ENCODE results near the gene ODF2L.

ODF2L gene, protein sequence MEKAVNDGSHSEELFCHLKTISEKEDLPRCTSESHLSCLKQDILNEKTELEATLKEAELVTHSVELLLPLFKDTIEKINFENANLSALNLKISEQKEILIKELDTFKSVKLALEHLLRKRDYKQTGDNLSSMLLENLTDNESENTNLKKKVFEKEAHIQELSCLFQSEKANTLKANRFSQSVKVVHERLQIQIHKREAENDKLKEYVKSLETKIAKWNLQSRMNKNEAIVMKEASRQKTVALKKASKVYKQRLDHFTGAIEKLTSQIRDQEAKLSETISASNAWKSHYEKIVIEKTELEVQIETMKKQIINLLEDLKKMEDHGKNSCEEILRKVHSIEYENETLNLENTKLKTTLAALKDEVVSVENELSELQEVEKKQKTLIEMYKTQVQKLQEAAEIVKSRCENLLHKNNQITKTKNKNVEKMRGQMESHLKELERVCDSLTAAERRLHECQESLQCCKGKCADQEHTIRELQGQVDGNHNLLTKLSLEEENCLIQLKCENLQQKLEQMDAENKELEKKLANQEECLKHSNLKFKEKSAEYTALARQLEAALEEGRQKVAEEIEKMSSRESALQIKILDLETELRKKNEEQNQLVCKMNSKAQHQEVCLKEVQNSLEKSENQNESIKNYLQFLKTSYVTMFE

DNA sequence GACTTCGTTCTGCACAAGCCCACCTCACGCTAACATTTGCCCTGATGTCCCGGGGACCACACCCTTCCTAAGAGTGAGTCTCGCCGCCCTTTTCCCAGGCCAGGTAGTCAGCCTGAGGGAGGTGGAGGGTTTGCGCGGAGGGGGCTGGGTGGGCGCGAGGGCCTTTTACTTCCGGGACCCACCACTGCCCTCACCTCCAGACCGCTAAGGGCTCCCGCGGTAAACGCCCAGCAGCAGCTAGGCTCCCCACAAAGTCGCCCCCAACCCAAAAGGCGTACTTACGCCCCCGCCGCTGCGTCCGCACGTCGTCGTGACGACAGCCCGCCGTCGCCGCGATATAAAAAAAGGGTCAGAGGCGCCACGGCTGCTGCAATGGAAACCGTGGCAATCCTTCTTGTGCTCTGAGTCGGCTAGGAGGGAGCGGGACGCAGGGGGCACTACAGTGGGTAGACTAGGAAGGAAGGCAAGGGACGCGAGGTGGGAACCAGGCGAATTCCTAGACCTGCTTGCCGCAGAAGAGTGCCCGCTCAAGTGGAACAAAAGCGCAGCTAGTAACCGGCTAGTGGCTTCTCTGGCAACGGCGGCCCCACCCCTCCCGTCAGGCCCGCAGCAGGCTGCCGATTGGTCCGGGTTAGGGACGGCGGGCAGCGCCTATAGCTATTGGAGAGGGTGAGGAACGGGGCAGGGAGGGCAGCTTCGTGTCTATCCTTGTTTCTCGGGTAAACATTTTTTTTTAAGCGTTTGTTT, at the start of gene ODF2L:
TSS of gene ODF2L (minus strand) at position 573 of the 747 bp plus-strand sequence. CDS start 9,296 bp downstream, outside the sequence.
- DNase-seq: peak; percentile 83 to 85

DNA sequence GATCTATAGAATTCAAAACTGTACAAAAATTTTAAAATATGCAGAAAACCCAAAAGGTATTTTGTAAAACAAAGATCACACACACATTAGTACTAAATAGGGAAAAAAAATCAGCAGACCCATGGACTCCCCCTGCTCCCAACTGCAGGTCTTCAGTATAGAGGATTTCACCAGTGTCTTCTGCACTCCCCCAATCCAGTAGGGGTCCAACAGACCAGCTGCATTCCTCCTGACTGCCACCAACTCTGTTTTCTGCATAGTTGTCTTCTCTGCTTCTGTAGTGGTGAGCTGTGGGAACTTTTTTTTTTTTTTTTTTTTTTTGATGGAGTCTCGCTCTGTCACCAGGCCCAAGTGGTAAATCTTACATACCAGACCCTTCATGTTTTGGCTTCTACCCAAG, 49.8 kb upstream of the ODF2L start:
- DNase-seq: no peak

DNA sequence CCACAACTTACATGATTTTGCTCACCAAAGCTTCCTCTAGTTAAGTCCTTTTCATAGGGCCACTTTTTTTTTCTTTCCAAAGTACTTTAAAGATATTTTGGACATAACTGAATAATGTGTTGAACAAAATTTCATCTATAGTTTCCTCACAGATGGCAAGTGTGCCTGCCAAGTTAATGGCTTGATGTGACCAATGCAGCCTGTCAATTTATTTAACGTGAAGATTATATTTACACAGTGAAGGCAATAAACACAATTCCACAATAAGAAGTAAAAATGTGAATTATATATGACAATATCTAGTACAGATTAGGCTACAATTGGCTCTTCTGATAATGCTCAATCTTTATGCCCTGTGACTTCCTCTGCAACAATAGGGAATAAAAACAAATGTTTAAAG, 45.9 kb upstream of the ODF2L start:
- DNase-seq: no peak

DNA sequence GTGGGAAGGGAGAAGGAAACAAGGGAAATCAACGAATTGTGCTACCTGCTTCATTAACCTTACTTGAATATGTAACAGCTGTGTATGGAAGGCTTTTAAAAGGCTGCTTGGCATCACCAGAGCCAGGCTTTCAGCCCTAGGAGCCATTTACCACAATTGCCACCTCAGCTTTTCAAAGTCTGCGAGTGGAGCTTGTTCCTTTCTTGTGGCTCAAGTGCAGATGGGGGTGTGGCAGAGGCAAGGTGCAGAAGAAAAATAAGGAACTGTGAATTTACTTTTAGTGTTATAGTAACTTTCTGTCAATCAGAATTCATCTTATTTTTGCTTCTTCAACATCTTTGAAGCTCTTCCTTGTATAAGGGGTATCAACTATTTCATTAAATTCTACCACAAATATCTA, 45.5 kb upstream of the ODF2L start:
- no peak for DNase-seq

DNA sequence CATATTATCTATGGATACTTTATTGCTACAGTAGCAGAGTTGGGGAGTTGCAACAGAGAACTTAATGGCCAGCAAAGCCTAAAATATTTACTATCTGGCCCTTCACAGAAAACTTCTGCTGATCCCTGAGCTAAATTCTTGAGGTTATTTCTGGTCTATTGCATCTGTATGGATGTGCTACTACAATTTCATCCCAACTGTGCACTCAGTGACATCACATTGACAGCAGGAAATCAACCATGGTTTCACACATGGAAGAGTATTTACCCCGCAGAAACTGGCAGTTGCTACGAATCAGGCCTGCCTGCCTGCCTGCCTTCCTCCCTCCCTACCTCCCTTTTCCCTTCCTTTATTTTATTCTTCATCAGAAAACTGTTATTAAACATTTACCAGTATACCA, 39.9 kb upstream of the ODF2L start:
- DNase-seq: no peak

DNA sequence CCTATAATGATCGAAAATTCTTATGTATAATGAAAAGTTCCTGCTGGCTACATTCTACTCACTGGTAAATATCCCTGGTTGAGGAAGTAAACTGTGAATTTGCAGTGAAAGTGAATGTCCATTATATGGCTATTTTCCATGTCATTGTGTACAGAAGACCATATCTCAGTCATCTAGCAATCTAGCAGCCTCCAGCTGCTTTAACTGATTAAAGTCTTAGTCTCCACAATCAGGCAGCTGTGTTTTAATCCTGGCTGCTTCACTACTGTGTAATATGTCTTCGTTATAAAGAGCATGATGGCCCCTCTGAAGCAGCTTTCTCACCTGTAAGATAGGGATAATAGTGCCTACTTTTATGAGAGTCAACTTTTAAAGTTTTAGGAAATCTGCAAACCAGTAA, 39.2 kb upstream of the ODF2L start:
- no peak for DNase-seq

DNA sequence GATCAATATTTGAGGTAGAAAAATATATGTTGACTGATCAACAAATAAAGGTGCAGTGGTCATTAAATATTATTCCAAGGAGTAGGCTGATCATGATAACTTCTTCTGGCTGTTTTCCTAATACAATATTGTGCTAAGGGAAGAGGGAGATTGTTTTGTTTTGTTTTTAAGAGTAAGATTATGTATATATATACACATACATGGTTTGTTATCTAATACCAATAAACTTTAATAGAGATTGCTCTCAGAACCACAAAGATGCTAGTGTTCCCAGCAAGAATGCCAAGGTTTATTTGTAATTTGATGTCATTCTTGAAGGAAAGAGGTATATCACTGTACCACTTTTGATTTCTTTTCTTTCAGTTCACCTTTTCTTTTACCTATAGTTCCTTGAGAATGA, 37.9 kb upstream of the ODF2L start:
- DNase-seq: no peak

DNA sequence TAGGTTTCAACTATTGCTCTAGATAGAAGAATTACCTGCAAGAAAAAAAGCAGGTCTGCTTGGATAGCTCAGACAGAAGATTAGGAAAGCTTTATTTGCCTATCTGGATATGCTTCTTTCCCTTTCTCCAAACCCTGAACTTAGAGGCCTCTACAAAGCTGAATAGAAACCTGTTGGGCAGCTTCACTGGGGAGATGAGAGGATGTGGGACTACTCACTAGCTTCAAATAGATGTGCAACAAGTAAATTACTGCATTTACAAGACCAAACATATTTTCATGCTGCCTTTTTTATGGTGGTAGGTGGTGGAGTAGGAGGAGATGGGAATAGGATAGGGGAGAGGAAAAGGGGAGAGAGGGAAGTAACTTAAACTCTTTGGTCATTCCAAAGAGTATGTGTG, 34.3 kb upstream of the ODF2L start:
- DNase-seq: no peak

DNA sequence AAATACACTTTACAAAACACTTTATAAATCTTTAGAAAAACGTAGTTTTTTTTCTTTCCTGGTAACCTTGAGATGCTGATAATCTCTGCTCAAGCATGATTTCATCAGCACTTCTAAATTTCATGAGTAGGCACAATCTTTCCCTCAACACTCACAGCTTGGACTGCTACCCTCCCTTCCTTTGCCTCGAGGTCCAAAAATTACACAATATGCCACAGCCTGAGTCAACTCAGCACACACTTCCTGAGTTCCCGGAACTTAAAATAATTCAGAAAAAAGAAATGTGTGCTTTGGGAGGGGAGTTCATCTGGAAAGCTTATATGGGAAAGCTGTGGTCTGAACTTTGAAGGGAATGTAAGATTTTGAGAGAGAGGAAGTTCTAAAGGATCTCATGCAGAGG, 33.7 kb upstream of the ODF2L start:
- DNase-seq: no peak

DNA sequence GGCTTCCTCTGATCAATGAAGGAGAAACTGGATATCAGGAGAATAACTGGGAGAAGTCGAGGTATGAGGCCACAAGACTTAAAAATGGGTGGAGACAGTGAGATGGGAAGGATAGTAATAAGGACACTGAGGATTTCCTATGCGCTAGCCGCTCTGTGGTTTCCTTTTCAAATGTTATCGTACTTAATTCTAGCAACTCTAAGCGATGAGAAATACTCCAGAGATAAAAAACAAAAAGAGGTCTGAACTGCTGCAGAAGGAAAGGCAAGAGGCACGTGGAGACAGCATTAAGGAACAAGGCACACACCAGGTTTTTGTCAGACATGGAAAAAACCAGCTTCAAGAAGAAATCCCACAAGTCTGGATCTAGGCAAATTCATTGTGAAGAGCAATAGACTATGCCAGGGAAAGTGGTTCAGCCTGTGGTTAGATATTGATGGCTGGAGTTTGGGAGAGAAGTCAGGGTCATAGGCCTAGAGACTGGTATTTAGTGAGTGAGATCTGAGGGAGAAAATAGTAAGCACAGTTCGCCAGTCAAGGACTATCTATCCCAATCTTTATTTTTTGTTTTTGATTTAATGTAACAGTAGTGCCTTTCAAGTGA, 33.1 kb upstream of the ODF2L start:
- no peak for DNase-seq

DNA sequence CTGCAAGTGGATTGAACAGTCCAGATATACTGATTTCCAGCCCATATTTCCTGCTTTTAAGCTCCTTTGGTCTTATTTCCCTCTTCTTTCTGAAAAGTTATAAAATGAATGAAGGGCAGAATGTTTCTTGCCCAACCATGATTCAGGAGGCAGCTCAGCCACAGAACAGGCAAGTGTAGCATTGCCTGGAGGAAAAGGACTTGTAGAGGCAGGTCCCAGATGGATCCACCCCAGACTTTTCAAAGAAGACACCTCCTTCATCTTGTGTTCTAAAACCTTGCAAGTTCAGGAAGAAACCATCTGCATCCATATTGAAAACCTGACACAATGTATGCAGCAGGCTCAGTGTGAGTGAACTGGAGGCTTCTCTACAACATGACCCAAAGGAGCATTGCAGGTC, 27.8 kb upstream of the ODF2L start, which contains the start of gene CLCA2:
TSS of gene CLCA2 (plus strand) at position 299 of the 400 bp plus-strand sequence. CDS start at position 376, 77 bp downstream.
- no peak for DNase-seq

DNA sequence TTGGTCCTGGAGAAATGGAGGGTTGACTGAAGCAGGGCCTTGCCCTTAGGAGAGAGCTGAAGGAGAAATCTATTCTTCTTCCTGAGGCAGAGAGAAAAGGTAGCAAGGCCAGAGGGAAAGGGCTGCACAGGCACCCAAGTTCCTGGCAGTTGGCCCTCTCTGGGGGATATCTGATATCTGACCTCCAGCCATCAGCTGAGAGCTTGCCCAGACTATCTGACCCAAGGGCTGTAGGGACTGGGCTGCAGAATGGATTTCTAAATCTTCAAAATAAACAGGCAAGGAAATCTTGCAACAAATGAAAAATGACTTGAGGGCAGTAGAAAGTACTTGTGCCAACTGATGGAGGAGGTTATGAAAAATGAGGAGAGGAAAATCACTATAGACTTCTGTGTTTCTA, 27.4 kb upstream of the ODF2L start:
- no peak for DNase-seq

DNA sequence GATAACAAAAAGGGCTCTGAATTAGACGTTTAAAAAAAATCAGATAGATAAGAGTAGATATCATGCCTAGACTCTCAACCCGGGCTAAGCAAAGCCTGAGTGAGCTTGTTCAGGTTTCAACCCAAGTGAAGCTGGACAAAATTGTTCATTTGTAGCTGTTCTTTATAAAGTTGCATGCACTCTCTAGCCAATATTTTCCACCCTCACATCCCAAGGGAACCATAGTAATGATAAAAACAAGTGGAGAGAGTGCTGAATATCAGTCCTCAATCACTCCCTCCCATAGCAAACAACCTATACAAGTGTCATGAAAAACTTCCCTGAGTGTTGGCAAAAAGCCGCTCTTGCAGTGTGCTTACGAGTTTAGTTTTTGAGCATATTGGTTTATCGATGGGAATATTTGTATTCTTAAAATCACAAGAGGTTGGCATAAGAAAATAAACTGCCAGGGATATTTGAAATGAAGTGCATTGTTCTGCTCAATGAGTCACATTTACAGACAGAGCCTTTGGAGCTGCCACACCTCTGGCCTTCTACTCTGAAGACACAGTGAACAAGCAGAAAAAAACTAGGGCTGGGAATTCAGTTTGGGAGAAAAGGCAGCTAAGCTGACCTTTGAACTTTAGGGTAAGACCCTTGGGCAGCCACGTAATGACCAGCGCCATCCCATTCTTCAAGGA, 25.6 kb upstream of the ODF2L start:
- DNase-seq: no peak

DNA sequence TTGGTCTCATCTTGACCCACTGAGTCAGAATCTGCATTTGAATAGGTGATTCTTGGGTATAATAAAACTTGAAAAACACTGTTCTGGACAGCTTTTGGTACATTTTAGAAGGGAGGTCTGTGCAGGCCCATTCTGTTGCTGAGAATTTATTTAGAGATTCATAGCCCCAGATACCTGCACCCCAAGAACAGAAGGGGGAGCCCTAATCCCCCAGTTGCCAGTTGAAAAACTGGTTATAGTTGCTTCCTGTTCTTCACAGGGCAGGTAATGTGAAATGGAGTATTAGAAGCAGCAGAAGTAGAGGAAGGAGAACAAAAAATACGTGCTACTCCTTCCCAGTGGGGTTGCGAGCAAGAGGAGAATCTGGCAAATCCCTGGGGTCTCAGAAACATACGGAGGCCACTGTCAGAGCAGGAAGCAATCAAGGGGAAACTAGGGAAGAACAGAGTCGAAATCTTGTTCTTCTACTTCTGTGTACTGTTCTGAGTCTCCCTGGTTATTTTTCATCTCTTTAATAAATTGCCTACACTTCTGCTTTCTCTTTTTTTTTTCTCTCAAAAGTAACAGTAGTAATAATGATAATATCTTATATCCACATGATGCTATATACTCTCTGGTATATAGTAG, 23.3 kb upstream of the ODF2L start:
- peak in 1 of 2 experiments; percentile 15 for DNase-seq

DNA sequence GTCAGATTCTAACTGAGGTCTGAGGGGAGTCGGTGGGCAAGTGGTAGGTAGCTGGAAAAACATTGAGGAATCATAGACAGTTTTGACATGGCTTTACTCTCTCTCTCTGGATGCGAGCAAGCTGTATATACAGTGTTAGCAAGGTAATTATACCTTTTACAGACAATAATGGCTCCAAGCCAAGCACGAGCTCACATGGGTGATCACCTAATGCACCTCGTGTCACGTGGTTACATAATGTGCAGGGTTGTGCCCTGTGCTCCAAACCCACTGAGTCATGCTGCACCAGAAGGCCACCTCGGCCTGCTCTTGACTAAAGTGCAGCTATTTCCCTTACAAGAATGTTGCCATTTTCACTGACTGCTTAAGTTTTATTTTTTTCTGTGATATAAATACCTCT, 20.2 kb upstream of the ODF2L start:
- no peak for DNase-seq

DNA sequence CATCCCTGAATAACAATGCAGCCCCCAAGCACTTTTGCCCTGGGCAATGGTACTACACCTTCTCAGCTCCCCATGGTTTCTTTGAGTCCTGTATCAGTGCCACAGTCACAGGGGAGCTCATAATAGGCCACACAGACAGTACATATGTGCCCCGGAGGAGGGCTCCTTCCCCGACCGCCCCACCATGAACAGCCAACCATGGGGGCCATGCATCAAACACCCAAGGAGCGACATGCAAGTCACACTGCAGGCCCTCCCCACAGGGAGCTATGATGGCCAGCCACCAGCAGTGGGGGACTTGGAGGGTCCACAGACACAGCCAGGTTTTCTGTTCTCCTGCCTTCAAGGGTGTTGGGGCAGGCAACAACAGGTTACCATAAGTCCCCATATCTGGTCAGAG, 14.8 kb upstream of the ODF2L start:
- no peak for DNase-seq

DNA sequence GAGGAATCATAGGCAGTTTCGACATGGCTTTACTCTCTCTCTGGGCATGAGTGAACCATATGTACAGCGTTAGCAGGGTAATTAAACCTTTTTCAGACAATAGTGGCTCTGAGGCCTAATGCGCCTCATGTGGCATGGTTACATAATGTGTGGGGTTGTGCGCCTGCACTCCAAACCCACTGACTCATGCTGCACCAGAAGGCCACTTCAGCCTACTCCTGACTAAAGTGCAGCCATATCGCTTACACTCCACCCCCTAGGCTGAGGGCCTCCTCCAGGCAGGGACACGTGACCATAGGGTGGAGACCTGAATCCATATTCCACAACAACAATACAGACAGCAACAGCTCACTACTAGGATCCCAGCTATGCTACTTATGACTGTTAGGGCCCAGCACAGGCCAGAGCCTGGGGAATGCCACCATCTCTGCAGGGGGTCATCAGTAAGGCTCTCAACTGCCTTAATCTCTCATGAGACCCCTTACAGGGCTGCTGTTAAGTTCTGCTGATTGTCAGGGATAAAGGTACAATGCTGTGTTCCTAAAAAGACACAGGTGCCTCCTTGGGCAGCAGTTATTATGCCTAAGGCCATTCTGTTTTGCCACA, 13.4 kb upstream of the ODF2L start:
- DNase-seq: no peak

DNA sequence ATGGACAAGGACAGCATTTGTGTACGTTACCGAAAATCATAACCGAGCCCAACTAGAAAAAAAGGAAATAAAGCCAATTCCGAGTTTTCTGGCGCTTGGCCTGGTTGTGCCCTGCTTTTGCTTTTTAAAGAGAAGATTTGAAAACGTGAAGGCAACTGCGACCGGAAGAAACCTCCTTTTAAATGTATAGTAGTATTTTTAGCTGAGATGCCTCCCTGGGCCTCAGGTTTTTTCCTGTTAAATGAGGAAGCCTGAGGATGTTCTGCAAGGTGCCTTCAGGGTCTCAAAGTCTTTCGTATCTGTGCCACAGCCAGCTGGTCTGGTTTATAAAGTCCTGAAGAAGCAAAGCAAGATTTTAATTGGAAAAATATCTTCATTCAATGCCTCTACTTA, 371 bp upstream of the ODF2L start:
- no peak for DNase-seq

DNA sequence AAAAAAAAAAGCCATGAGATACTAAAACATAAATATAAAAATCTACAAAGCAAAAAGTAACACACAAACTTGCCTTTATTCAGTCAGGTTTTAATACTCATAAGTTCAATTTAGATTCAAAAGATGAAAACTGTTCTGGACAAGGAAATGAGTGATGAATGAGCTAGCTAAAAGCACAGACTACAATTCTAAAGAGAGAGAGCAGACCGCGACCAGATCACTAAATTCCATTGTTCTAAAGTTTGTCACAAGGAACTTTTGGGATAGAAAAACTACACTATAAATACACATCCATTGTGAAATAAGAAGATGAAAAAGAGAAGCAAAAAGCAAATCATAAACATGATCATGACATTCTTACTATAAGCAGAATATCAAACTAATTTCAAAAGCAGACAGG, 1.7 kb downstream of the ODF2L start:
- DNase-seq: no peak

DNA sequence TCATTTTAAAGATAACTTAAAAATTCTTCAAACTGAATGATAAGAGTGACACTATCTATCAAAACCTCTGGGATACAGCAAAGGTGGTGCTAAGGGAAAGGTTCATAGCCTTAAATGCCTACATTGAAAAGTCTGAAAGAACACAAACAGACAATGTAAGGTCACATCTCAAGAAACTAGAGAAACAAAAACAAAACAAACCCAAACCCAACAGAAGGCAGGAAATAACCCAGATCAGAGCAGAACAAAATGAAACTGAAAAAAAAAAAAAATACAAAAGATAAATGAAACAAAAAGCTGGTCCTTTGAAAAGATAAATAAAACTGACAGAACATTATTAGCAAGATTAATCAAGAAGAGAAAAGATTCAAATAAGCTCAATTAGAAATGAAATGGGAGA, 6.8 kb downstream of the ODF2L start:
- no peak for DNase-seq

DNA sequence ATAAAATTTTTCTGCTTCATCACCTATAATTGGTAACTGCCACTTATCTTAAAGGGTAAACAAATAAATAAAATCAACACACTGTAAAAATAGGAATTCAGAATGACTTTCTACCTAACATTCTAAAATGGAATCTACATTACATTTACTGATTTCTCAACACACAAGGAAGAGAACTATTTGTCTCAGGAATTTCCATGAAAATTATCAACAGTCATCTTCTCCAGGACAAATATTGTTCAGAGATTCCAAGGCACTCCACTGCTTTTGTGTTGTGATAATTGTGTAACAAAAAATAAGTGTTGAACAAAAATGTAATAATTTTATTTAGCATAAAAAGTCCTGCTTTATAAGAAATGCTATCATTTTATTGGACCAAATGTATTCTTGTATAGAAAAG, 7.3 kb downstream of the ODF2L start:
- DNase-seq: no peak
